Testis (tissue), 2 donors: ENCODE data around the gene ADNP2.

ENCODE experiments used
- POLR2A ChIP-seq: fragments of 450-650 bp; IDR thresholded peaks from one replicate; pipeline ENCODE4 v1.6.1; 2017; ENCODE audit warnings: antibody characterized with exemption, mild to moderate bottlenecking, moderate library complexity
- TF ChIP-seq, protein P1 (sequence below), 3 experiments: fragments of 450-650 bp in 2 of 3; fragments of 200-600 bp in 1 of 3; sonication (generic) in 1 of 3; IDR thresholded peaks; one replicate each; pipeline ENCODE4 v1.5.1; 2016 to 2019; ENCODE audit warnings: antibody characterized with exemption in 3 of 3, mild to moderate bottlenecking in 2 of 3, moderate library complexity in 1 of 3

DNA sequence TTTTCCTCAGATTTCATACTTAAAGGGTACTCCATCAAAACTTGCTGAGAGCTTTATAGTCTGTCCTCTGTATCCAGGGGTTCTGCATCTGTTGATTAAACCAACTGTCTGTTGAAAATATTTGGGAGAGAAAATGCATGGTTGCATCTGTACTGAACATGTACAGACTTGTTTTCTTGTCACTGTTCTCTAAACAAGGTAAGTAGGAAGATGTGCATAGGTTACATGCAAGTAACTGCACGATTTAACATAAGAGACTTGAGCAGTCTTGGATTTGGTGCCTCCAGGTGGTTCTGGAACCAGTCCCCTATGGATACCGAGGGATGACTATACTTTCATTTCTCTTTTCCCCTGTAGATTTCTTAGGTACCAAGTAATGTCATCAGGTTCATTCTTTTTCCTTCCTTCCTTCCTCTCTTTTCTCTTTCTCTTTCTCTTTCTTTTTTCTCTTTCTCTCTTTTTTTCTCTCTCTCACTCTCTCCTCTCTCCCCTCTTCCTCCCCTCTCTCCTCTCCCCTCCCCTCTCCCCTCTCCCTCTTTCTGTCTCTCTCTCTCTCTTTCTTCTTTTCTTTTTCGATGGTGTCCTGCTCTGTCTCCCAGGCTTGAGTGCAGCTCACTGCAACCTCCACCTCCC, 23.2 kb downstream of the ADNP2 start:
- TF ChIP-seq, protein P1, sequence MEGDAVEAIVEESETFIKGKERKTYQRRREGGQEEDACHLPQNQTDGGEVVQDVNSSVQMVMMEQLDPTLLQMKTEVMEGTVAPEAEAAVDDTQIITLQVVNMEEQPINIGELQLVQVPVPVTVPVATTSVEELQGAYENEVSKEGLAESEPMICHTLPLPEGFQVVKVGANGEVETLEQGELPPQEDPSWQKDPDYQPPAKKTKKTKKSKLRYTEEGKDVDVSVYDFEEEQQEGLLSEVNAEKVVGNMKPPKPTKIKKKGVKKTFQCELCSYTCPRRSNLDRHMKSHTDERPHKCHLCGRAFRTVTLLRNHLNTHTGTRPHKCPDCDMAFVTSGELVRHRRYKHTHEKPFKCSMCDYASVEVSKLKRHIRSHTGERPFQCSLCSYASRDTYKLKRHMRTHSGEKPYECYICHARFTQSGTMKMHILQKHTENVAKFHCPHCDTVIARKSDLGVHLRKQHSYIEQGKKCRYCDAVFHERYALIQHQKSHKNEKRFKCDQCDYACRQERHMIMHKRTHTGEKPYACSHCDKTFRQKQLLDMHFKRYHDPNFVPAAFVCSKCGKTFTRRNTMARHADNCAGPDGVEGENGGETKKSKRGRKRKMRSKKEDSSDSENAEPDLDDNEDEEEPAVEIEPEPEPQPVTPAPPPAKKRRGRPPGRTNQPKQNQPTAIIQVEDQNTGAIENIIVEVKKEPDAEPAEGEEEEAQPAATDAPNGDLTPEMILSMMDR (IDR thresholded peaks at IDR 0.05) = no peak
- TF ChIP-seq POLR2A = no peak
